Fibroblast of lung (primary cell): ENCODE results near the gene EXOC8.

Source experiments
- EZH2 ChIP-seq: IDR thresholded peaks from 2 replicates; pipeline ENCODE4 v1.5.1; 2012; ENCODE audit warnings: low read length, control low read depth, mild to moderate bottlenecking; ENCODE audit errors: missing control alignments
- TF ChIP-seq, protein P1 (sequence below), 2 donors: IDR thresholded peaks in 1 of 2; conservative IDR thresholded peaks in 1 of 2; 1 replicate in 1 of 2; 2 replicates in 1 of 2; pipeline ENCODE4 v1.5.1; 2011 to 2012; ENCODE audit warnings: low read length in 2 of 2, control low read depth in 1 of 2, inconsistent platforms in 1 of 2, low read depth in 1 of 2, mild to moderate bottlenecking in 1 of 2

DNA sequence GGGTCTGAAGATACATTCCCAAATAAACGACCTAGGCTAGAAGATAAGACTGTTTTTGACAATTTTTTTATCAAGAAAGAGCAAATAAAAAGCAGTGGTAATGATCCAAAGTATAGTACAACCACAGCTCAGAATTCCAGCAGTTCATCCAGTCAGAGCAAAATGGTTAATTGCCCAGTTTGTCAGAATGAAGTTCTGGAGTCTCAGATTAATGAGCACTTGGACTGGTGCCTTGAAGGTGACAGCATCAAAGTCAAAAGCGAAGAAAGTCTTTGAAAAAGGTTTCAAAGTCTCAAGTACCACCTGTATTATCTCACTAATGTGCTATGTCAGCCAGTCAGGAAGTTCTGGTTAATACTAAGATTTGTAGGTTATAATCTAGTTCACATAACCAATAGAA, 15.4 kb upstream of the EXOC8 start:
- TF ChIP-seq, protein P1, sequence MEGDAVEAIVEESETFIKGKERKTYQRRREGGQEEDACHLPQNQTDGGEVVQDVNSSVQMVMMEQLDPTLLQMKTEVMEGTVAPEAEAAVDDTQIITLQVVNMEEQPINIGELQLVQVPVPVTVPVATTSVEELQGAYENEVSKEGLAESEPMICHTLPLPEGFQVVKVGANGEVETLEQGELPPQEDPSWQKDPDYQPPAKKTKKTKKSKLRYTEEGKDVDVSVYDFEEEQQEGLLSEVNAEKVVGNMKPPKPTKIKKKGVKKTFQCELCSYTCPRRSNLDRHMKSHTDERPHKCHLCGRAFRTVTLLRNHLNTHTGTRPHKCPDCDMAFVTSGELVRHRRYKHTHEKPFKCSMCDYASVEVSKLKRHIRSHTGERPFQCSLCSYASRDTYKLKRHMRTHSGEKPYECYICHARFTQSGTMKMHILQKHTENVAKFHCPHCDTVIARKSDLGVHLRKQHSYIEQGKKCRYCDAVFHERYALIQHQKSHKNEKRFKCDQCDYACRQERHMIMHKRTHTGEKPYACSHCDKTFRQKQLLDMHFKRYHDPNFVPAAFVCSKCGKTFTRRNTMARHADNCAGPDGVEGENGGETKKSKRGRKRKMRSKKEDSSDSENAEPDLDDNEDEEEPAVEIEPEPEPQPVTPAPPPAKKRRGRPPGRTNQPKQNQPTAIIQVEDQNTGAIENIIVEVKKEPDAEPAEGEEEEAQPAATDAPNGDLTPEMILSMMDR (conservative IDR thresholded peaks at IDR 0.05 in 1 of 2, IDR thresholded peaks at IDR 0.05 in 1 of 2; ENCODE audit: low read depth in 1 of 2, low read length in 2 of 2), result no peak
- TF ChIP-seq EZH2, result no peak
